HL-60 (cell line): ENCODE data around the gene JDP2.

Experiments used
- GABPA ChIP-seq: IDR thresholded peaks from 2 replicates; pipeline ENCODE4 v1.6.1; 2012; ENCODE audit warnings: low read depth
- POLR2AphosphoS5 ChIP-seq: IDR thresholded peaks from 2 replicates; pipeline ENCODE4 v1.6.1; 2012; ENCODE audit warnings: low read depth
- SPI1 ChIP-seq: IDR thresholded peaks from 2 replicates; pipeline ENCODE4 v1.6.1; 2012; ENCODE audit warnings: low read depth, mild to moderate bottlenecking, borderline replicate concordance
- TF ChIP-seq, protein P1 (sequence below): IDR thresholded peaks from one replicate; pipeline ENCODE4 v1.5.1; 2011; ENCODE audit warnings: low read length, control low read depth, inconsistent platforms; ENCODE audit not compliant: insufficient read depth
- TF ChIP-seq, protein P2 (sequence below): IDR thresholded peaks from 2 replicates; pipeline ENCODE4 v1.6.1; 2012; ENCODE audit warnings: low read depth; ENCODE audit not compliant: insufficient replicate concordance

DNA sequence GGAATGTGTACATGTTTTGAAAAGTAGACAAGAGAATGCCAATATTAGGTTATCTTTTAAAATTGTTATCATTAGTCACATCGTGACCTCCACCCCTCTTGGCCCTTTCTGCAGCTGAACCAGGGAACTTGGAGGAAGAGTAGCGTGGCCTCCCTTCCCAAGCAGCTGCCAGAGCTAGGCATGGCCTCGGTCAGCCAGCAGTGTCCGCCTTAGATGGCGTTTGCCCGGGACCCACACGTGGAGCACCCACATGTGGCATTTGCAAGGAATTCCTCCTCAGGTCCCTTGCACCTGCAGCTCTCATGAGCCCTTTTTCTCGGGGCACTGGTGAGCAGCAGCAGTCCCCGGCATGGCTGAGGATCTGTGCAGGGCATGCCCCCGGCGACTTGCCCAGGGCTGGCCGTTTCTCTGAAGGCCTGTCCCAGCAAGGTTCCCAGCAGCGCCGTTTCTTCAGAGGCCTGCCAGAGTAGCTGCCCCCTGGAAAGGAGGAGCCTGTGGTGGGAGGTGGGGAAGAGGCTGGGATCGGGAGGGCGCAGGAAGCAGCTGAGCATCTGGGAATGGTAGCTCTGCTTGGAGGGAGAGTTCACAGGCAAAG is 10.8 kb downstream of the JDP2 start:
- TF ChIP-seq GABPA: no peak
- TF ChIP-seq, protein P1, sequence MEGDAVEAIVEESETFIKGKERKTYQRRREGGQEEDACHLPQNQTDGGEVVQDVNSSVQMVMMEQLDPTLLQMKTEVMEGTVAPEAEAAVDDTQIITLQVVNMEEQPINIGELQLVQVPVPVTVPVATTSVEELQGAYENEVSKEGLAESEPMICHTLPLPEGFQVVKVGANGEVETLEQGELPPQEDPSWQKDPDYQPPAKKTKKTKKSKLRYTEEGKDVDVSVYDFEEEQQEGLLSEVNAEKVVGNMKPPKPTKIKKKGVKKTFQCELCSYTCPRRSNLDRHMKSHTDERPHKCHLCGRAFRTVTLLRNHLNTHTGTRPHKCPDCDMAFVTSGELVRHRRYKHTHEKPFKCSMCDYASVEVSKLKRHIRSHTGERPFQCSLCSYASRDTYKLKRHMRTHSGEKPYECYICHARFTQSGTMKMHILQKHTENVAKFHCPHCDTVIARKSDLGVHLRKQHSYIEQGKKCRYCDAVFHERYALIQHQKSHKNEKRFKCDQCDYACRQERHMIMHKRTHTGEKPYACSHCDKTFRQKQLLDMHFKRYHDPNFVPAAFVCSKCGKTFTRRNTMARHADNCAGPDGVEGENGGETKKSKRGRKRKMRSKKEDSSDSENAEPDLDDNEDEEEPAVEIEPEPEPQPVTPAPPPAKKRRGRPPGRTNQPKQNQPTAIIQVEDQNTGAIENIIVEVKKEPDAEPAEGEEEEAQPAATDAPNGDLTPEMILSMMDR: no peak
- TF ChIP-seq, protein P2, sequence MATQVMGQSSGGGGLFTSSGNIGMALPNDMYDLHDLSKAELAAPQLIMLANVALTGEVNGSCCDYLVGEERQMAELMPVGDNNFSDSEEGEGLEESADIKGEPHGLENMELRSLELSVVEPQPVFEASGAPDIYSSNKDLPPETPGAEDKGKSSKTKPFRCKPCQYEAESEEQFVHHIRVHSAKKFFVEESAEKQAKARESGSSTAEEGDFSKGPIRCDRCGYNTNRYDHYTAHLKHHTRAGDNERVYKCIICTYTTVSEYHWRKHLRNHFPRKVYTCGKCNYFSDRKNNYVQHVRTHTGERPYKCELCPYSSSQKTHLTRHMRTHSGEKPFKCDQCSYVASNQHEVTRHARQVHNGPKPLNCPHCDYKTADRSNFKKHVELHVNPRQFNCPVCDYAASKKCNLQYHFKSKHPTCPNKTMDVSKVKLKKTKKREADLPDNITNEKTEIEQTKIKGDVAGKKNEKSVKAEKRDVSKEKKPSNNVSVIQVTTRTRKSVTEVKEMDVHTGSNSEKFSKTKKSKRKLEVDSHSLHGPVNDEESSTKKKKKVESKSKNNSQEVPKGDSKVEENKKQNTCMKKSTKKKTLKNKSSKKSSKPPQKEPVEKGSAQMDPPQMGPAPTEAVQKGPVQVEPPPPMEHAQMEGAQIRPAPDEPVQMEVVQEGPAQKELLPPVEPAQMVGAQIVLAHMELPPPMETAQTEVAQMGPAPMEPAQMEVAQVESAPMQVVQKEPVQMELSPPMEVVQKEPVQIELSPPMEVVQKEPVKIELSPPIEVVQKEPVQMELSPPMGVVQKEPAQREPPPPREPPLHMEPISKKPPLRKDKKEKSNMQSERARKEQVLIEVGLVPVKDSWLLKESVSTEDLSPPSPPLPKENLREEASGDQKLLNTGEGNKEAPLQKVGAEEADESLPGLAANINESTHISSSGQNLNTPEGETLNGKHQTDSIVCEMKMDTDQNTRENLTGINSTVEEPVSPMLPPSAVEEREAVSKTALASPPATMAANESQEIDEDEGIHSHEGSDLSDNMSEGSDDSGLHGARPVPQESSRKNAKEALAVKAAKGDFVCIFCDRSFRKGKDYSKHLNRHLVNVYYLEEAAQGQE: no peak
- no peak for TF ChIP-seq POLR2AphosphoS5
- no peak for TF ChIP-seq SPI1
